Mesendoderm (in vitro differentiated cells): ENCODE results near the gene PHKG2.

Experiments
- DNase-seq: peaks from one replicate; pipeline ENCODE4 v3.0.0; 2013
- H2AK5ac ChIP-seq: 2 replicates; pipeline ENCODE4 v1.6.1; 2013; ENCODE audit warnings: low read length, inconsistent platforms
- H2BK120ac ChIP-seq: 2 replicates; pipeline ENCODE4 v1.6.1; 2013; ENCODE audit warnings: low read depth, mild to moderate bottlenecking, low read length, moderate library complexity, mixed read lengths
- H2BK15ac ChIP-seq: replicated peaks from 2 replicates; pipeline ENCODE4 v1.6.1; 2013; ENCODE audit warnings: low read depth, mild to moderate bottlenecking, moderate library complexity
- H2BK5ac ChIP-seq: 2 replicates; pipeline ENCODE4 v1.6.1; 2013; ENCODE audit warnings: low read length, inconsistent platforms
- H3K18ac ChIP-seq: 2 replicates; pipeline ENCODE4 v1.6.1; 2013; ENCODE audit warnings: mild to moderate bottlenecking, low read length, mixed read lengths
- H3K23ac ChIP-seq: one replicate; pipeline ENCODE4 v1.6.1; 2013; ENCODE audit warnings: low read length
- H3K27ac ChIP-seq: 2 replicates; pipeline ENCODE4 v1.5.1; 2013; ENCODE audit warnings: low read depth, mild to moderate bottlenecking, inconsistent platforms, low read length, moderate library complexity
- H3K27me3 ChIP-seq: 2 replicates; pipeline ENCODE4 v1.6.1; 2013; ENCODE audit warnings: low read length, control low read depth, mild to moderate bottlenecking, inconsistent platforms; ENCODE audit not compliant: insufficient read depth, poor library complexity
- H3K36me3 ChIP-seq: 2 replicates; pipeline ENCODE4 v1.6.1; 2013; ENCODE audit warnings: low read length, inconsistent platforms; ENCODE audit not compliant: control insufficient read depth, insufficient read depth
- H3K4ac ChIP-seq: one replicate; pipeline ENCODE4 v1.6.1; 2013; ENCODE audit warnings: low read depth, mild to moderate bottlenecking, low read length, moderate library complexity
- H3K4me1 ChIP-seq: 2 replicates; pipeline ENCODE4 v1.6.1; 2013; ENCODE audit warnings: low read depth, low read length, inconsistent platforms; ENCODE audit not compliant: control insufficient read depth
- H3K4me2 ChIP-seq: 2 replicates; pipeline ENCODE4 v1.6.1; 2013; ENCODE audit warnings: low read length
- H3K4me3 ChIP-seq: 2 replicates; pipeline ENCODE4 v1.5.1; 2013; ENCODE audit warnings: mild to moderate bottlenecking, low read length
- H3K56ac ChIP-seq: one replicate; pipeline ENCODE4 v1.6.1; 2013; ENCODE audit warnings: low read length
- H3K79me1 ChIP-seq: 2 replicates; pipeline ENCODE4 v1.6.1; 2013; ENCODE audit warnings: low read length, inconsistent platforms
- H3K79me2 ChIP-seq: 2 replicates; pipeline ENCODE4 v1.6.1; 2013; ENCODE audit warnings: mild to moderate bottlenecking, low read length; ENCODE audit not compliant: control insufficient read depth, insufficient read depth
- H3K9ac ChIP-seq: 2 replicates; pipeline ENCODE4 v1.6.1; 2013; ENCODE audit warnings: low read length, inconsistent platforms
- H4K5ac ChIP-seq: one replicate; pipeline ENCODE4 v1.6.1; 2013; ENCODE audit warnings: low read length
- H4K8ac ChIP-seq: one replicate; pipeline ENCODE4 v1.6.1; 2013; ENCODE audit warnings: low read depth, mild to moderate bottlenecking, control low read depth, low read length, moderate library complexity
- WGBS: extraction: QIAGEN DNeasy Blood & Tissue Kit; methylation state at CpG from one replicate; pipeline ENCODE4 v1.1.7; 2013; ENCODE audit warnings: low lambda C conversion rate, missing lambda C conversion rate; ENCODE audit not compliant: insufficient coverage; ENCODE audit errors: extremely low coverage; 5-methylcytosine and 5-hydroxymethylcytosine counted together

PHKG2 gene

GRCh38 chr16:30731411-30731810 is 16.8 kb upstream of the PHKG2 start:
- Histone ChIP-seq H2AK5ac (no peak overlapping the region), H3K56ac (no peak overlapping the region), H3K4ac (no peak overlapping the region), H3K4me1 (no peaks in the 10 kb centered on the region), H3K4me2 (no peak overlapping the region), H4K5ac (no peak overlapping the region), H2BK15ac (no peak overlapping the region), H3K79me1 (peaks cover 4% of the 10 kb centered on the region), H3K36me3 (peaks cover 30% of the 10 kb centered on the region), H3K23ac (no peak overlapping the region), H4K8ac (no peak overlapping the region), H3K18ac (no peak overlapping the region), H3K27ac (no peak overlapping the region), H2BK120ac (no peak overlapping the region), H3K27me3 (no peaks in the 10 kb centered on the region), H3K4me3 (no peak overlapping the region), H2BK5ac (no peak overlapping the region), H3K9ac (no peak overlapping the region), H3K79me2 (no peaks in the 10 kb centered on the region)
- DNase-seq: no peak
- no CpG with 5 or more reads among the region's 3 CpGs for WGBS

- Histone ChIP-seq H2AK5ac (no peak overlapping the region), H2BK15ac (no peak overlapping the region), H3K4me3 (no peak overlapping the region), H3K18ac (no peak overlapping the region), H3K79me1 (peaks cover 2% of the 10 kb centered on the region), H4K5ac (no peak overlapping the region), H3K36me3 (peaks cover 31% of the 10 kb centered on the region), H4K8ac (no peak overlapping the region), H3K23ac (no peak overlapping the region), H2BK5ac (no peak overlapping the region), H3K9ac (no peak overlapping the region), H3K27ac (no peak overlapping the region), H3K4me1 (peaks cover 5% of the 10 kb centered on the region), H2BK120ac (no peak overlapping the region), H3K56ac (no peak overlapping the region), H3K4me2 (no peak overlapping the region), H3K4ac (no peak overlapping the region), H3K79me2 (no peaks in the 10 kb centered on the region), H3K27me3 (no peaks in the 10 kb centered on the region)
- WGBS: no CpG with 5 or more reads among the region's 17 CpGs
- no peak for DNase-seq
Observed at GRCh38 chr16:30736995-30737793, 11.0 kb upstream of the PHKG2 start.

GRCh38 chr16:30737794-30738648 is 10.2 kb upstream of the PHKG2 start:
- Histone ChIP-seq H4K8ac (no peak overlapping the region), H3K9ac (no peak overlapping the region), H3K79me2 (no peaks in the 10 kb centered on the region), H2BK5ac (no peak overlapping the region), H3K56ac (no peak overlapping the region), H2AK5ac (no peak overlapping the region), H3K4ac (no peak overlapping the region), H3K23ac (no peak overlapping the region), H3K4me2 (no peak overlapping the region), H3K4me1 (peaks cover 5% of the 10 kb centered on the region), H3K79me1 (peaks cover 2% of the 10 kb centered on the region), H2BK120ac (no peak overlapping the region), H3K27ac (no peak overlapping the region), H3K4me3 (no peak overlapping the region), H4K5ac (no peak overlapping the region), H3K27me3 (no peaks in the 10 kb centered on the region), H2BK15ac (no peak overlapping the region), H3K18ac (no peak overlapping the region), H3K36me3 (peaks cover 30% of the 10 kb centered on the region)
- no peak for DNase-seq
- WGBS: no CpG with 5 or more reads among the region's 25 CpGs

- Histone ChIP-seq H3K4me2 (no peak overlapping the region), H3K36me3 (peaks cover 22% of the 10 kb centered on the region), H2AK5ac (no peak overlapping the region), H4K8ac (no peak overlapping the region), H3K27ac (no peak overlapping the region), H2BK5ac (no peak overlapping the region), H2BK120ac (no peak overlapping the region), H3K79me1 (peaks cover 2% of the 10 kb centered on the region), H3K4me1 (peaks cover 5% of the 10 kb centered on the region), H3K9ac (no peak overlapping the region), H3K79me2 (no peaks in the 10 kb centered on the region), H3K4me3 (no peak overlapping the region), H3K56ac (no peak overlapping the region), H2BK15ac (no peak overlapping the region), H3K23ac (no peak overlapping the region), H3K18ac (no peak overlapping the region), H4K5ac (no peak overlapping the region), H3K4ac (no peak overlapping the region), H3K27me3 (no peaks in the 10 kb centered on the region)
- WGBS: no CpG with 5 or more reads among the region's 37 CpGs
- DNase-seq: no peak
Observed at GRCh38 chr16:30738984-30739951, 9.0 kb upstream of the PHKG2 start.

GRCh38 chr16:30740364-30741251 is 7.6 kb upstream of the PHKG2 start:
- WGBS: no CpG with 5 or more reads among the region's 8 CpGs
- Histone ChIP-seq H3K4ac (no peak overlapping the region), H2BK120ac (no peak overlapping the region), H3K9ac (peak overlapping the region; percentile 30), H3K27me3 (no peaks in the 10 kb centered on the region), H3K36me3 (peaks cover 21% of the 10 kb centered on the region), H3K4me1 (peaks cover 5% of the 10 kb centered on the region), H2BK15ac (no peak overlapping the region), H2BK5ac (no peak overlapping the region), H2AK5ac (no peak overlapping the region), H3K79me2 (no peaks in the 10 kb centered on the region), H4K8ac (no peak overlapping the region), H3K23ac (no peak overlapping the region), H3K56ac (peak overlapping the region; percentile 53), H3K4me2 (no peak overlapping the region), H3K4me3 (no peak overlapping the region), H4K5ac (no peak overlapping the region), H3K79me1 (peaks cover 2% of the 10 kb centered on the region), H3K18ac (no peak overlapping the region), H3K27ac (peak overlapping the region; percentile 21)
- peak; percentile 90 for DNase-seq
